B cell (primary cell): ENCODE data around the gene GNGT1.

Source experiments
- EZH2 ChIP-seq: IDR thresholded peaks from 2 replicates; pipeline ENCODE4 v1.6.1; 2012; ENCODE audit warnings: borderline replicate concordance, low read depth, mild to moderate bottlenecking, moderate library complexity, low read length; ENCODE audit not compliant: insufficient read depth, poor library complexity, severe bottlenecking
- TF ChIP-seq, protein P1 (sequence below): fragments of 200-600 bp; IDR thresholded peaks from one replicate; pipeline ENCODE4 v1.8.0; 2022; ENCODE audit warnings: antibody characterized with exemption, mild to moderate bottlenecking

DNA sequence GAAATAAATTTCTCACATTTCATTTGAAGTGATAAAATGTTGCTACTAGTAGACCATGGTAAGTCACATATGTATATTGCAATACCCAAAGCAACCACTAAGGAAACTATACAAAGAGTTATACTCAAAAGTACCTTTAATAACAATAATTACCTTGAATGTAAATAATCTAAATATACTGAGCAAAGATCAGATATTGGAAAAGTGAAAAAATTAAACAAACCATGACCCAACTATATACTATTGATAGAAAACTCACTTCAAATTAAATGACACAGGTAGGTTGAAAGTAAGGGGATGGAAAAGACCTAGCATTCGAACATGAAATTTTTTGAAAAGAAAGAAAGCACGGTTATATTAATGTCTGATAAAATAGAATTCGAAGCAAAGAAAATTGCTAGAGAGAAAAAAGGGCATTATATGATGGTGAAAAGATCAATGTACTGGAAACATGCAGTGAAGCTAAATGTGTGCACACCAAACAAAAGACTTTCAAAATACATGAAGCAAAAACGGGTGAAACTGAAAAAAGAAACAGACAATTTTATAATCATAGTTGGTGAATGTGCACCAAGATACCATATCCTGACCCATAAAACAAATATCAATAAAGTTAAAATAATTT, 44.9 kb upstream of the GNGT1 start:
- TF ChIP-seq, protein P1, sequence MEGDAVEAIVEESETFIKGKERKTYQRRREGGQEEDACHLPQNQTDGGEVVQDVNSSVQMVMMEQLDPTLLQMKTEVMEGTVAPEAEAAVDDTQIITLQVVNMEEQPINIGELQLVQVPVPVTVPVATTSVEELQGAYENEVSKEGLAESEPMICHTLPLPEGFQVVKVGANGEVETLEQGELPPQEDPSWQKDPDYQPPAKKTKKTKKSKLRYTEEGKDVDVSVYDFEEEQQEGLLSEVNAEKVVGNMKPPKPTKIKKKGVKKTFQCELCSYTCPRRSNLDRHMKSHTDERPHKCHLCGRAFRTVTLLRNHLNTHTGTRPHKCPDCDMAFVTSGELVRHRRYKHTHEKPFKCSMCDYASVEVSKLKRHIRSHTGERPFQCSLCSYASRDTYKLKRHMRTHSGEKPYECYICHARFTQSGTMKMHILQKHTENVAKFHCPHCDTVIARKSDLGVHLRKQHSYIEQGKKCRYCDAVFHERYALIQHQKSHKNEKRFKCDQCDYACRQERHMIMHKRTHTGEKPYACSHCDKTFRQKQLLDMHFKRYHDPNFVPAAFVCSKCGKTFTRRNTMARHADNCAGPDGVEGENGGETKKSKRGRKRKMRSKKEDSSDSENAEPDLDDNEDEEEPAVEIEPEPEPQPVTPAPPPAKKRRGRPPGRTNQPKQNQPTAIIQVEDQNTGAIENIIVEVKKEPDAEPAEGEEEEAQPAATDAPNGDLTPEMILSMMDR: peak; percentile 48
- TF ChIP-seq EZH2: no peak
